Measurements from ENCODE around the gene DAB1. TPM values are rescaled to one million over a fixed set of nuclear protein-coding genes. Genes with fewer than 3 reads are reported as not detected.

The DAB1 gene
- total RNA-seq, 6 donors from 2014 or later, result 0.15 to 0.20 TPM; not detected in 4

- no peaks in the 10 kb centered on the region for H3K27me3 ChIP-seq
- WGBS, 2 donors, result 90 to 96% methylated on average over 4 of the region's 4 CpGs
- DNase-seq, result no peak
- ATAC-seq (ENCODE audit: low FRiP score in 2 of 2), result no peak
- TF ChIP-seq POLR2A (IDR thresholded peaks at IDR 0.05), result no peak
- no peak overlapping the region for H3K27ac ChIP-seq
- no peaks in the 10 kb centered on the region for H3K9me3 ChIP-seq
- no peaks in the 10 kb centered on the region for H3K36me3 ChIP-seq
- no peaks in the 10 kb centered on the region for H3K4me1 ChIP-seq
- H3K4me3 ChIP-seq, result no peak overlapping the region
Observed at GRCh38 chr1:57115030-57115614, 308.7 kb downstream of the DAB1 start.

- 100% methylated on average over 2 of the region's 2 CpGs for WGBS, 2 donors
Observed at GRCh38 chr1:57112148-57112547, 311.7 kb downstream of the DAB1 start.

GRCh38 chr1:57111175-57111574 lies 312.7 kb downstream of the DAB1 start:
- DNase-seq, result no peak
- Histone ChIP-seq H3K4me1 (no peaks in the 10 kb centered on the region), H3K27ac (no peak overlapping the region), H3K4me3 (no peak overlapping the region), H3K36me3 (no peaks in the 10 kb centered on the region), H3K27me3 (no peaks in the 10 kb centered on the region), H3K9me3 (no peaks in the 10 kb centered on the region)
- TF ChIP-seq CTCF (IDR thresholded peaks at IDR 0.05) (no peak), POLR2A (IDR thresholded peaks at IDR 0.05) (no peak), POLR2AphosphoS5 (IDR thresholded peaks at IDR 0.05) (no peak), EP300 (IDR thresholded peaks at IDR 0.05) (no peak)
- 67 to 72% methylated on average over 2 of the region's 2 CpGs for WGBS, 2 donors
- no peak for ATAC-seq (ENCODE audit: low FRiP score in 2 of 2)

More at GRCh38 chr1:57112148-57112547, 311.7 kb downstream of the DAB1 start:
- no peaks in the 10 kb centered on the region for H3K36me3 ChIP-seq
- H3K4me3 ChIP-seq, result no peak overlapping the region
- no peak for DNase-seq
- no peak for ATAC-seq (ENCODE audit: low FRiP score in 2 of 2)
- H3K4me1 ChIP-seq, result no peaks in the 10 kb centered on the region
- H3K27ac ChIP-seq, result no peak overlapping the region
- TF ChIP-seq POLR2A (IDR thresholded peaks at IDR 0.05) (no peak), POLR2AphosphoS5 (IDR thresholded peaks at IDR 0.05) (no peak), CTCF (IDR thresholded peaks at IDR 0.05) (no peak), EP300 (IDR thresholded peaks at IDR 0.05) (no peak)
- H3K27me3 ChIP-seq, result no peaks in the 10 kb centered on the region
- H3K9me3 ChIP-seq, result no peaks in the 10 kb centered on the region

- DNase-seq, result no peak
- no peak for TF ChIP-seq POLR2A (IDR thresholded peaks at IDR 0.05)
- TF ChIP-seq CTCF (IDR thresholded peaks at IDR 0.05), result no peak
- no peak for TF ChIP-seq POLR2AphosphoS5 (IDR thresholded peaks at IDR 0.05)
- TF ChIP-seq EP300 (IDR thresholded peaks at IDR 0.05), result no peak
- Histone ChIP-seq H3K9me3 (no peaks in the 10 kb centered on the region), H3K27me3 (no peaks in the 10 kb centered on the region), H3K27ac (no peak overlapping the region), H3K36me3 (no peaks in the 10 kb centered on the region), H3K4me1 (no peaks in the 10 kb centered on the region), H3K4me3 (no peak overlapping the region)
- 74 to 82% methylated on average over 3 of the region's 3 CpGs for WGBS, 2 donors
- ATAC-seq (ENCODE audit: low FRiP score in 2 of 2), result no peak
Observed at GRCh38 chr1:57109883-57110282, 314.0 kb downstream of the DAB1 start.

- H3K4me3 ChIP-seq, result no peak overlapping the region
- no peaks in the 10 kb centered on the region for H3K36me3 ChIP-seq
- no peak for ATAC-seq (ENCODE audit: low FRiP score in 2 of 2)
- no peaks in the 10 kb centered on the region for H3K4me1 ChIP-seq
- H3K27ac ChIP-seq, result no peak overlapping the region
- TF ChIP-seq POLR2AphosphoS5 (IDR thresholded peaks at IDR 0.05) (no peak), POLR2A (IDR thresholded peaks at IDR 0.05) (no peak), CTCF (IDR thresholded peaks at IDR 0.05) (no peak), EP300 (IDR thresholded peaks at IDR 0.05) (no peak)
- H3K9me3 ChIP-seq, result no peaks in the 10 kb centered on the region
- DNase-seq, result no peak
- H3K27me3 ChIP-seq, result no peaks in the 10 kb centered on the region
- 48 to 57% methylated on average over 1 of the region's 1 CpG for WGBS, 2 donors
Observed at GRCh38 chr1:57109247-57109646, 314.6 kb downstream of the DAB1 start.

All from upper lobe of left lung (tissue), 6 donors.